Thyroid gland (tissue), 4 donors: ENCODE measurements around the gene CCDC8.

Source experiments
- POLR2A ChIP-seq, 2 donors: fragments of 450-650 bp; IDR thresholded peaks; one replicate each; pipeline ENCODE4 v1.6.1; 2017; ENCODE audit warnings: antibody characterized with exemption in 2 of 2, mild to moderate bottlenecking in 2 of 2, moderate library complexity in 1 of 2
- TF ChIP-seq, protein P1 (sequence below), 6 experiments: fragments of 200-600 bp in 3 of 6; fragments of 450-650 bp in 3 of 6; sonication (generic) in 3 of 6; IDR thresholded peaks; one replicate each; pipeline ENCODE4 v1.5.1; 2016 to 2019; ENCODE audit warnings: antibody characterized with exemption in 6 of 6, mild to moderate bottlenecking in 2 of 6, inconsistent platforms in 1 of 6, moderate library complexity in 1 of 6

DNA sequence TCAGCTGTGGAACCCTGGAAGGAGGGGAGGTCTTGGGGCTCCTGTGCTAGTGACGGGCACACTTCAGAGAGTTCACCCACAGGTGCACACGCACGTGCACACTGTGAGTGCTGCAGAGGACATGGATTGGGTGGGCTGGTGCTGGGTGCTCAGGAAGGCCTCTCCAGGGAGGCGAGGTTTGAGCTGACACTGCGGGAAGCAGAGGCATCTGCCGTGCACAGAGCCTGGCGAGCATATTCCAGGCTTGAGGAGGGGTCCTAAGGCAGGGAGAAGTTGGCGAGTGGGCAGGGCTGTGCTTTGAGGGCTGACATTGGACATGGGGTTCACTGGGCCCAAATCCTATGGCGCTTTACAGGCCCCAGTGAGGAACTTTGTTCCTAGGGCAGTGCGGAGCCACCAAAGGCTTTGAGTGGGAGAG is 25.6 kb downstream of the CCDC8 start:
- TF ChIP-seq, protein P1, sequence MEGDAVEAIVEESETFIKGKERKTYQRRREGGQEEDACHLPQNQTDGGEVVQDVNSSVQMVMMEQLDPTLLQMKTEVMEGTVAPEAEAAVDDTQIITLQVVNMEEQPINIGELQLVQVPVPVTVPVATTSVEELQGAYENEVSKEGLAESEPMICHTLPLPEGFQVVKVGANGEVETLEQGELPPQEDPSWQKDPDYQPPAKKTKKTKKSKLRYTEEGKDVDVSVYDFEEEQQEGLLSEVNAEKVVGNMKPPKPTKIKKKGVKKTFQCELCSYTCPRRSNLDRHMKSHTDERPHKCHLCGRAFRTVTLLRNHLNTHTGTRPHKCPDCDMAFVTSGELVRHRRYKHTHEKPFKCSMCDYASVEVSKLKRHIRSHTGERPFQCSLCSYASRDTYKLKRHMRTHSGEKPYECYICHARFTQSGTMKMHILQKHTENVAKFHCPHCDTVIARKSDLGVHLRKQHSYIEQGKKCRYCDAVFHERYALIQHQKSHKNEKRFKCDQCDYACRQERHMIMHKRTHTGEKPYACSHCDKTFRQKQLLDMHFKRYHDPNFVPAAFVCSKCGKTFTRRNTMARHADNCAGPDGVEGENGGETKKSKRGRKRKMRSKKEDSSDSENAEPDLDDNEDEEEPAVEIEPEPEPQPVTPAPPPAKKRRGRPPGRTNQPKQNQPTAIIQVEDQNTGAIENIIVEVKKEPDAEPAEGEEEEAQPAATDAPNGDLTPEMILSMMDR (IDR thresholded peaks at IDR 0.05): no peak
- TF ChIP-seq POLR2A (IDR thresholded peaks at IDR 0.05): no peak
